ENCODE measurements around the gene IFITM5.

- no peak for TF ChIP-seq POLR2AphosphoS5 (IDR thresholded peaks at IDR 0.05)
- TF ChIP-seq, protein P1, sequence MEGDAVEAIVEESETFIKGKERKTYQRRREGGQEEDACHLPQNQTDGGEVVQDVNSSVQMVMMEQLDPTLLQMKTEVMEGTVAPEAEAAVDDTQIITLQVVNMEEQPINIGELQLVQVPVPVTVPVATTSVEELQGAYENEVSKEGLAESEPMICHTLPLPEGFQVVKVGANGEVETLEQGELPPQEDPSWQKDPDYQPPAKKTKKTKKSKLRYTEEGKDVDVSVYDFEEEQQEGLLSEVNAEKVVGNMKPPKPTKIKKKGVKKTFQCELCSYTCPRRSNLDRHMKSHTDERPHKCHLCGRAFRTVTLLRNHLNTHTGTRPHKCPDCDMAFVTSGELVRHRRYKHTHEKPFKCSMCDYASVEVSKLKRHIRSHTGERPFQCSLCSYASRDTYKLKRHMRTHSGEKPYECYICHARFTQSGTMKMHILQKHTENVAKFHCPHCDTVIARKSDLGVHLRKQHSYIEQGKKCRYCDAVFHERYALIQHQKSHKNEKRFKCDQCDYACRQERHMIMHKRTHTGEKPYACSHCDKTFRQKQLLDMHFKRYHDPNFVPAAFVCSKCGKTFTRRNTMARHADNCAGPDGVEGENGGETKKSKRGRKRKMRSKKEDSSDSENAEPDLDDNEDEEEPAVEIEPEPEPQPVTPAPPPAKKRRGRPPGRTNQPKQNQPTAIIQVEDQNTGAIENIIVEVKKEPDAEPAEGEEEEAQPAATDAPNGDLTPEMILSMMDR (IDR thresholded peaks at IDR 0.05), result no peak
These were observed 42.2 kb downstream of the IFITM5 start for GRCh38 chr11:256952-257737.

All from prostate gland (tissue), 2 donors.